ENCODE data around the gene ARRB2.

Gene ARRB2

DNA sequence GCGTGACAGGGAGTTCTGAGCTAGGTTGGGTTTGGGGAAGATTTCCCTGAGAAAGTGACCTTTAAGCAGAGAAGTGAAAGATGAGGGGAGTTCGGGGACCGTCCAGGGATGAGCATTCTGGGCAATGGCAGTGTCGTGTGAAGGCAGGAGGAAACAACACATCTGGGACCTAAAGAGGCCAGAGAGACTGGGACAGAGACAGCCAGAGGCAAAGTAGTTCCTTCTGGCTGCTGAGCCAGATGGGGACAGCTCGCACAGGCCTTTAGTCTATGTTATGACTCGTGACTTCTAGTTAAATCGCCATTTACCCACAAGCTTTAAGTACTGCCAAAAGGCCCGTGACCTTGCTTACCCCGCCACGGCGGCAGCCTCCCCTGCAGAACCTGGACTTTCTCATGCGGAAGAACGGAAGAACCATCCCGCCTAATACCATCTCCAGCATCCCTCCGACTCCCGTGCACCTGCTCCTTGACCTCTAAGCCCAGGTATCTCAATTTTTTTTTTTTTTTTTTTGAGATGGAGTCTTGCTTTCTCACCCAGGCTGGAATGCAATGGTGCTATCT, 12.3 kb downstream of the ARRB2 start:
- H3K27ac ChIP-seq: no peak overlapping the region
- DNase-seq (ENCODE audit: low read depth, low spot score): no peak

DNA sequence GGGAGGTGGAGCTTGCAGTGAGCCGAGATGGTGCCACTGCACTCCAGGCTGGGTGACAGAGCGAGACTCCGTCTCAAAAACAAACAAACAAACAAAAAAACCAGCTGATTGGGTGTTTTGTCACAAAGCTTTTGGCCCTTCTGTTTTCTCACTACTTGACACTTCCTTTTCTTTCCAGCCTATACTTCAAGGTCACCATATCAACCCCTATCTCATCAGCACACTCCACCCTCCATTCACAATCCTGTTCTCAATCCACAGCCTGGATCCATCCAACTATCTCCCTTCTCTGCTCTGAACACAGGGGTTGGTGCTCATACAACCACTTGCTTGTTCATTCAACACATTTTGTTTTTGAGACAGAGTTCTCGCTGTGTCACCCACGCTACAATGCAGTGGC, 14.2 kb downstream of the ARRB2 start:
- no peak for DNase-seq (ENCODE audit: low read depth, low spot score)
- H3K27ac ChIP-seq: no peak overlapping the region

DNA sequence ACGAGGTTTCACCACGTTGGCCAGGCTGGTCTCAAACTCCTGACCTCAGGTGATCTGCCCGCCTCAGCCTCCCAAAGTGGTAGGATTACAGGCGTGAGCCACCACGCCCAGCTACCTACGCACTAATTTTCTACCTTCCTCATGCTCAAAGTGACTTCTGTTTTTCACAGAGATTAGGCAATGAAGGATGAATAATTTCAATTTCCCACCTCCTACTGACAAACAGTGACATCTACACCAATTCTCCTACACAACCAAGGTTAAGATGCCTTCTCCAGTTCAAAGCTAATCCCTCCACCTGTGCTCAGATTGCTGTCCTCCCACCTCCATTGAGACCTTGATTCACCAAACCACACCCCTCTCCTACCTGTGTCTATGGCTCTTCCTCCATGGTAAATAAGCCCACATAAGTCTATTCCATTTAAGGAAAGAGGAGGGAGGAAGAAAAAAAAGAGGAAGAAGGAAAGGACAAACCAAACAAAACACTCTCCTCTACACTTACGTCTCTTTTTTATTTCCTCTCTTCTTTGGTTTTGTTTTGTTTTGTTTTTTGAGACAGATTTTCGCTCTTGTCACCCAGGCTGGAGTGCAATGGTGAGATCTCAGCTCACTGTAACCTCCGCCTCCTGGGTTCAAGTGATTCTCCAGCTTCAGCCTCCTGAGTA, 15.3 kb downstream of the ARRB2 start:
- H3K27ac ChIP-seq: no peak overlapping the region
- DNase-seq (ENCODE audit: low read depth, low spot score): no peak

DNA sequence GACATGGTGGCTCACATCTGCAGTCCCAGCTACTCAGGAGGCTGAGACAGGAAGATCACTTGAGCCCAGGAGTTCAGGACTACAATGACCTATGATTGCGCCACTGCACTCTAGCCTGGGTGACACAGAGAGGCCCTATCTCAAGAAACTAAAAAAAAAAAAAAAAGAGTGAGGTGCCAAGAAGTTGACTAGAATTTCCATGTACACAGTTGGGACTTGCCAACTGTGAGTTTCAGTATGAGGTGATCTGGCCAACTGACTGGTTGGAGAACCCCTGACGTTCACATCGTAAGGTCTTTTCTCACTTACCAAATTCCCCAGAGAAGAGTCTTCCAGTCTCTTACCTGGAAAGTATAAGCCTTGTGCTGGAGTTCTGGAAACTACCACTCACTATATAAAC, 17.7 kb downstream of the ARRB2 start:
- no peak for DNase-seq (ENCODE audit: low read depth, low spot score)
- H3K27ac ChIP-seq: no peak overlapping the region

DNA sequence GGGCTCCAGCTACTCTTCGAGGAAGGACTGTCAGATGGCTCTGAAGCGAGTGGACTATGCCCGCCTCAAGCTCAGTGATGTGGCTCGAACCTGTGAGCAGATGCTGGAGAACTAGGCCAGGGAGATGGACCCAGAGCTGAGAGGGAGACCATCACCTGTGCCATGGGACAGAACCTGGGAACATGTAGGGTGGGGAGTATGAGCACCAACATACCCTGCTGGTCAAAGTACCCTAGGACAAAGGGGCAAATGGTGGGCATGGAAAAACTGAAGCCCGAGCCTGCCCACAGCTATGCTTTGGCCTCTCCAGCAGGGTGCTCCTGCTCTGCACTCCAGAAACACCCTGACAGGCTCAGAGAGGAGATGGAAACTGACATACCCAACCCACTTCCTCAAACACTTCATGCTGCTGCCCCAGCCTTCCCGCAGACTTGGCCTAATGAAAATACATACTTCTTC, 22.7 kb downstream of the ARRB2 start:
- no peak for DNase-seq (ENCODE audit: low read depth, low spot score)
- no peak overlapping the region for H3K27ac ChIP-seq

DNA sequence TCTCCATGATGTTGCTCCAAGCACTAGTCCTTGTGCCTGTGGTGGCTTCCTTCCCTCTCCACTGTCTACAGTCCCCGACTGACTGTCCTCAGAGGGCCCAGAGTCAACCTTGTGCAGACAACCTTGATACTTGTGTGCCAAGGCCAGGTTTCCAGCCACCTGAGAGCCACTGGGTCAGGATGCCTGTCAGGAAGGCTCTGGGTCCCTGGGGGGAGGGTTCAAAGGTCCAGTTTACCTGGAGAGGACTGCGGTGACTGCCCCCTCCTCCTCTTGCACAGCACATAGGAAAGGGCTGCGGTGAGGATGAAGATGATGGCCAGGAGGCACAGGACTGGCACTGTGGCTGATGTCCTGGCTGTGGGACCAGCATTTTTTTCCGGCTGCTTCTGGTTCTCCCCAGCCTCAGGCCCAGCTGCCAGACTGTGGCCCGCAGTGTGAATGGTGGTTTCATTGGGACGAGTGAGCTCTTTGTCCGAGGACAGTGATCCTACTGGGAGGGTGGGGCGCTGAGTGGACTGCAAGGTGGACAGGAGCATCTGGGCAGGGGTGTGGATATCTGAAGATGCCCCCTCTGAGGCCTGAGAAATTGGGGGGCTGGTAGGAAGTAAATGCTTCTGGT, 24.5 kb downstream of the ARRB2 start:
- no peak overlapping the region for H3K27ac ChIP-seq
- DNase-seq (ENCODE audit: low read depth, low spot score): no peak

DNA sequence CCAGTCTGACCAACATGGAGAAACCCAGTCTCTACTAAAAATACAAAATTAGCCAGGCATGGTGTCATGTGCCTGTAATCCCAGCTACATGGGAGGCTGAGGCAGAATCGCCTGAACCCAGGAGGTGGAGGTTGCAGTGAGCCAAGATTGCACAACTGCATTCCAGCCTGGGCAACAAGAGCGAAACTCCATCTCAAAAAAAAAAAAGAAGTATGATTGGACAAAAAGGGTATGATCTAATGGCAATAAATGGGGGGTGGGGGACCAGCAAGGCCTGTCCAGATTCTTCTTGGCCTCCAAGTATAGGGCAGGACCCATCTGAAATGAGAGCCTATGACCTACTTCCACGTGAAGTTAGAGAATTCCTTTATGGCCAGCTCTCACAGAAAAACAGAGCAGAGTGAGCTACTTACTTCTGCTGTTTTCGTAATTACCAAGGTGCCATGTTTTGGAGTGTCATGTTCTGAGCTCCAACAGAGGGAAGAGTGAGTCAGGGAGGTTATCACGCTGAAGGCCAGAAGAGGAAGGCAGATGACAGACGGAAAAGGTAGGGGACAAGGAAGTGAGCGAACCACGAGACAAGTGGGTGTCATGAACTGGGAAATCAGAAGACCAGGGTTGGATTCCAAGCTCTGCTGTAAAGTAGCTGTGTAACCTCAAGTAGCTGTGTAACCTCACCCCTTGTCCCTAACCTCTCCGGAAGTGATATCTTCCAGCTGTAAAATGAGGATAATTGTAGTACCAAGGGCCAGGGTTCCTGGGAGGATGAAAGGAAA, 25.6 kb downstream of the ARRB2 start:
- DNase-seq (ENCODE audit: low read depth, low spot score): no peak
- H3K27ac ChIP-seq: no peak overlapping the region

DNA sequence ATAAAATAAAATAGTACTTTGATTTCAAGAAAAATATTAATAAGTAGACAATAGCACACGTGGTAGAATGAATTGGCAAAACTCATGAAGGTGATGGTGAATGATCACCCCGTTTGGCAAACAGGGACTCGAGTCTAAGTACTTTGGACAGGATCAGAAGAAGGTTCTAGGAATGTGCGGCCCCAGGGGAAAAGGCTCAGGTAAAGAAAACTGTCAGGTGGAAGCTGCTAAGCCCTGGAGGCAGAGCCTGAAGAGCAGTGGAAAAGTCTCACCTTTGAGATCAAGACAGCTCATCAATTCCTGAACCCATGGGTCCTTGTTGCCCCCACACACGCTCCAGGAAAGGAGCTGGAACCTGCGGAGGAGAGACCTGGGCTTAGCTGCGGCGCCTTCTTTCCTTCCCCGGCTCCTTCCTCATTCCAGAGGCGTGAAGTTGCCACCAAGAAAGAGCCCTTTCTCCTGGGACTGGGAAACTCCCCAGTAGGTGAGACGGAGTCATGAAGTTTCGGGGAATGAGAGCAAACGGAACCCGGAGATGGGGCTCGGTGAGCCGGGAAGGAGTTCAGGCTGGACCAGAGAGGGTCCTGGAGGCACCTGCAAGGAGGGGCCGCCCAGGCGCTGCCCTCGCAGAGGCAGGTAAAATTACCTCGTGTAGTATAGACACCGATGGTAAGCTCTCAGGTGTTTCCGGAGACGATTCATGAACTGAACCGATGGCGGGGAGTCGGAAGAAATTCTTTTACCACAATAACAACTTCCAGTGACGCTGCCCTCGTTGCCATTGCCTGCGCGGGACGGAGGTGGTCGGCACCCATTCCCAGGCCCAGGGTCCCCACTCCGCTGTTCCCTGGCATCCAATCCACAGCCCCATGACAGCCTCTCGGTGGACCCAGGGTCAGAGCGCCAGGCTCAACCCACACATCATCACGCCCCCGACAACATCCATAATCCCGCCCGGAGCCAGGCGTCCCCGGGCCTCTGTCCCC, 28.0 kb downstream of the ARRB2 start:
- peak overlapping the region; percentile 72 for H3K27ac ChIP-seq
- DNase-seq (ENCODE audit: low read depth, low spot score): peak; percentile 61

DNA sequence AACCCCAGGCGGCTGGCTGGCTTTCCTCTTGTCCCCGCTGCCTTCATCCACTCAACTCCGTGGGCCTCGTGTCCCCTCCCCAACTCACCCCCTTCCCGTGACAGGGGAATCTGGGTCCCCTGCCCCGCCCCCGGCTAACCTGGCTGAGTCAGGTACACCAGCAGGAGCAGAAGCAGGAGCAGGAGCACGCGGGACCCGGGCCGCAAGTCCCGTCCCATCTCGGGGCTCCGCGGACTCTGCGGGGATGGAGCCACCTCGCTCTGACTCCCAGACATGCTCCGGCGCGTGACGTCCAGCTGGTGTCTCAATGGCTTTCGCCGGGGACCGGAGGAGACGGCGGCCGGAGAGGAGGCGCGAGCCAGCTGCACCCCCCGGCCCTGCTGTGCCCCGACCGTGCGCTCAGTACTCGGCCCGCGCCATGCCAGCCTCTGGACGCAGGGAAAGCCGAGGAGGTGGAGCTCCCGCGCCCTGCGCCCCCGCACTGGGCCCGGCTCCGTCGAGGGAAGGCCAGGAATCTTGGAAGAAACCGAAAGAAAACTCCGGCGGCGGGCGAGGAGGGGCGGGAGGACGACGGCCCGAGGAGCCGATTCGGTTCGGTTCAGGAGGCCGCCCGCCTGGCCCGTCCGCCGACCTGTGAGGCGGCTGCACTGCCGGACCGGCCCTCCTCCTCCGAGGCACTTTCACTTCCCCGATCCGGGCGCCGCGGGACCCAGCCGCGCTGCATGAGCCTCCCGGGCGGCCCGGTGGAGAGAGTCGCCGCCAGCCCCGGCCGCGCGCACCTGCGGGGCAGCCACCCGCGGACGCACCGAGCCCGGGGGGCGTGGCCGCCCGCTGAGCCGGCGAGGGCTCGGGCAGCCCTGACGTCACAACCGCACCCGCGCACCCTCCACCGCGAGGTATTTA, 28.9 kb downstream of the ARRB2 start, which contains the start of the genes CXCL16 and ZMYND15:
CXCL16 (minus strand) TSS at position 807 of the 903 bp plus-strand sequence; CDS start at position 218, 589 bp downstream.
ZMYND15 (plus strand) TSS at position 712 of the 903 bp plus-strand sequence. CDS start 716 bp downstream, outside the sequence.
- peak within 1 kb of the TSS; percentile 72 for H3K27ac ChIP-seq
- DNase-seq (ENCODE audit: low read depth, low spot score): no peak

DNA sequence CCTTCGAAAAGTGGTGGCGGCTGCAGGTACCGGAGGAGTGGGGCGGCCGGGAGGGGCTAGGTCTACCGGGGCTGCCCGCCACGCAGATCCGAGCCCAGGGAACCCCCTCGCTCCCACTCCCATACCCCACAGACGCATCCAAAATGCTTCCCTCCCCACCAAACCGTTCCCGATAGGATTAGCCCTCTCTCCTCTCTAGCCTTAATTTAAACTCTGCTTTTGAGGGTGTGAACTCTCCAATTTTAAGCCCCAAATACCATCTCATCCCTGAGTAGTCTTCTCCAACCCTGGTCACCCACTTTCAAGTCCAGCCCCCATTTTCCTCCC, 29.6 kb downstream of the ARRB2 start:
- DNase-seq (ENCODE audit: low read depth, low spot score): no peak
- no peak overlapping the region for H3K27ac ChIP-seq

DNA sequence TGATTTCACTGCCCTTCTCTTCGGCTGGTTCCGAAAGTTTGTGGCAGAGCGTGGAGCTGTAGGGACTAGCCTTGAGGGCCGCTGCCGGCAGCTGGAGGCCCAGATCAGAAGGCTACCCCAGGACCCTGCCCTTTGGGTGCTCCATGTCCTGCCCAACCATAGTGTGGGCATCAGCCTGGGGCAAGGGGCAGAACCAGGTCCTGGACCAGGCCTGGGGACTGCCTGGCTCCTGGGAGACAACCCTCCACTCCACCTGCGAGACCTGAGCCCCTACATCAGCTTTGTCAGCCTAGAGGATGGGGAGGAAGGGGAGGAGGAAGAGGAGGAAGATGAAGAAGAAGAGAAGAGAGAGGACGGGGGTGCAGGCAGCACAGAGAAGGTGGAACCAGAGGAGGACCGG, 30.2 kb downstream of the ARRB2 start:
- no peak overlapping the region for H3K27ac ChIP-seq
- DNase-seq (ENCODE audit: low read depth, low spot score): no peak

DNA sequence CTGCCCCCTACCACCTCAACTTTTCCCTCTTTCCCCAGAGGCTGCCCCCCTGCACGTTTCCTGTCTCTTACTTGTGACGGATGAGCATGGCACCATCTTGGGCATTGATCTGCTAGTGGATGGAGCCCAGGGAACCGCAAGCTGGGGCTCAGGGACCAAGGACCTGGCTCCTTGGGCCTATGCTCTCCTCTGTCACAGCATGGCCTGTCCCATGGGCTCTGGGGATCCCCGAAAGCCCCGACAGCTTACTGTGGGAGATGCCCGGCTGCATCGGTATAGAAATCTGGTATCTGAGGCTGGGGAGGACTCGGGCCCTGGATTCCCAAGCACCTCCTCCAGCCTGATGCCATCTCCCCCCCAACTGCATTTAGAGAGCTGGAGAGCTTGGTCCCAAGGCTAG, 31.1 kb downstream of the ARRB2 start:
- DNase-seq (ENCODE audit: low read depth, low spot score): no peak
- H3K27ac ChIP-seq: no peak overlapping the region

DNA sequence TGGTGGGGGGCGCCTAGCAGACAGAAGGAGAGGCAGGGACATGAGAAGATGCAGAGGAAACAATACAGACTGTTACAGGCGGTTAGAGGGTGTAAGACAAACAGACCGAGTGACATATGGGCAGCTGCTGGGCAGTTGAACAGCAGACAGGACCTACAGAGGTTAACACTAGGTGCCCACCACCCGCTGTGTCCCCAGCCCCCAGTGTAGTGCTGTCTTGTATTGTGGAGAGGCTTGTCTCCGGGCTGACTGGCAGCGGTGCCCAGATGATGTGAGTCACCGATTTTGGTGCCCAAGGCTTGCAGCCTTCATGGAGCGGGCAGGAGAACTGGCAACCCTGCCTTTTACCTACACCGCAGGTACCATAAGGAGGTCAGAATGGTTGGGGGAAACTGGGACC, 31.7 kb downstream of the ARRB2 start:
- H3K27ac ChIP-seq: no peak overlapping the region
- DNase-seq (ENCODE audit: low read depth, low spot score): no peak

DNA sequence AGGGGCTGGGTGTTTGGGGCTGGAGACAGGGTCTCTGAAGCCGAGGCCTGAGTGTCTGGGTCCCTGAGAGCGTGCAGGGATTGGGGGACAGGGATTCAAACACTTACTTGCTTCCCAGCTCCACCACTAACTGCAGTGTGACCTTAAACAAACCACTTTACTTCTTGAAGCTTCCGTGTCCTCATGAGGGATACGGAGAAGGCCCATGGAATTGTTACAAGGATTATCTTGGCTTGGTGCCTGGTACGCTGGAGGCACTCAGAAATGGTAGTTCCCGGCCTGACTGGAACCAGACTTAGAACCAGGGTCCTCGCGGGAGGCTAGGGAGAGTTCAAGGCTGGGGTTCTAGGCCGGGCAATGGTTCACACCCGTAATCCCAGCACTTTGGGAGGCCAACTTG, 32.2 kb downstream of the ARRB2 start:
- DNase-seq (ENCODE audit: low read depth, low spot score): no peak
- H3K27ac ChIP-seq: no peak overlapping the region

DNA sequence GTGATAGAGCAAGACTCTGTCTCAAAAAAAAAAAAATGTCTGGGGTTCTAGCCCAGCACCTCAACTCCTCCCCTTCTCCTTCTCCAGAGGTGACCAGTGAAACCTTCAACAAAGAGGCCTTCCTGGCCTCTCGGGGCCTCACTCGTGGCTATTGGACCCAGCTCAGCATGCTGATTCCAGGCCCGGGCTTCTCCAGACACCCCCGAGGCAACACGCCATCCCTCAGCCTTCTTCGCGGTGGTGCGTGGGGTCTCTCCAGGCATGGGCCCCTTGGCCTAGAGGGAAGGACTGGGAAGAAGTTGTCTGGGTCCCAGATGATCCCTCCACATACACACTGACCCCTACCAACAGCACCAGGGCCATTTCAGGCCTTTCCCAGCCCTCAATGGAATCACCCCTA, 32.8 kb downstream of the ARRB2 start:
- DNase-seq (ENCODE audit: low read depth, low spot score): no peak
- H3K27ac ChIP-seq: no peak overlapping the region

DNA sequence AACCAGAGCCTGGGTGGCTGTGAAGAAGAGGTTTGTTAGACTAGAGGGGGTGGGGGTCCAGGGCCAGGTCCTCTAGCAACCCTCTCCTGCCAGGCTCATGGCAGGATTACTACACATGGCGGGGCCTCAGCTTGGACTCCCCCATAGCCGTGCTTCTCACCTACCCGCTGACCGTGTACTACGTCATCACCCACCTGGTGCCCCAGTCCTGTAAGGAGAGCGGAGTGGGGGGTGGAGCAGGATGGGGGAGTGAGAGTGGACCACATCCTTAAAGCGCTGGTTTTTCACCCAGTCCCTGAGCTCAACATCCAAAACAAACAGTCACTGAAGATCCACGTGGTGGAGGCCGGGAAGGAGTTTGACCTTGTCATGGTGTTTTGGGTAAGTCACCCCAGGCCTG, 33.5 kb downstream of the ARRB2 start:
- DNase-seq (ENCODE audit: low read depth, low spot score): no peak
- no peak overlapping the region for H3K27ac ChIP-seq

DNA sequence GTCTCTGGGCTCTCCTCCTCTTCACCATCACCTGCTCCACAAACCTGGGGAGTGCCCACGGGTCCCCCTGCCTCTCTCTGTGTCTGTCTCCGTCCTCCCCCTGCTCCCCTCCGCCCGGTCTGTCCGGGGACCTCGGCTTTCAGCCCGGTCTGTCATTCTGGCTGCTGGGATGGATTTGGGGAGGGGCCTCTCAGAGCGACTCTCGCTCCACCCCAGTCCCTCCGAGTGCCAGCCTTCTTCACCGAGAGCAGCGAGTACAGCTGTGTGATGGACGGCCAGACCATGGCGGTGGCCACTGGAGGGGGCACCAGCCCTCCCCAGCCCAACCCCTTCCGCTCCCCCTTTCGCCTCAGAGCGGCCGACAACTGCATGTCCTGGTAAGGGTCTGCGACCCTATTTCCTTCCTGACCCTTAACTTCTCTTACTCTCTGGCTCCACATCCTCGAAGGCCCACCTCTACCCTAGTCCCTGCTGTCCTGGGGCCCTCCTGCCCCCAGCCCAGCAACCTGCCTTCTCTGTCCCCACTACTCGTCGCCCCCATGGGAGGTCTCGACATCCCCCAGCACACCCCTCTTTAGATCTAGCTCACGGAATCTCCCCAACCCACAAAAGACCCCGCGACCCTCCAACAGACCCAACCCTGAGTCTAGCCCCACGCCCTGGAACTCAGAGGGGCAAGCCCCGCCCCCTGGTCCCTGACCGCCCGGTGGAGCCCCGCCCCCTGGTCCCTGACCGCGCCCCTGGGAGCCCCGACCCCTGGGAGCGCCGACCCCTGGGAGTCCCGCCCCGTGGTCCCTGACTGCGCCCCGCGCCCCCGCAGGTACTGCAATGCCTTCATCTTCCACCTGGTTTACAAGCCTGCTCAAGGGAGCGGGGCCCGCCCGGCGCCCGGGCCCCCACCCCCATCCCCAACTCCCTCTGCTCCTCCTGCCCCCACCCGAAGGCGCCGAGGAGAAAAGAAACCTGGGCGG, 34.9 kb downstream of the ARRB2 start:
- H3K27ac ChIP-seq: no peak overlapping the region
- no peak for DNase-seq (ENCODE audit: low read depth, low spot score)

DNA sequence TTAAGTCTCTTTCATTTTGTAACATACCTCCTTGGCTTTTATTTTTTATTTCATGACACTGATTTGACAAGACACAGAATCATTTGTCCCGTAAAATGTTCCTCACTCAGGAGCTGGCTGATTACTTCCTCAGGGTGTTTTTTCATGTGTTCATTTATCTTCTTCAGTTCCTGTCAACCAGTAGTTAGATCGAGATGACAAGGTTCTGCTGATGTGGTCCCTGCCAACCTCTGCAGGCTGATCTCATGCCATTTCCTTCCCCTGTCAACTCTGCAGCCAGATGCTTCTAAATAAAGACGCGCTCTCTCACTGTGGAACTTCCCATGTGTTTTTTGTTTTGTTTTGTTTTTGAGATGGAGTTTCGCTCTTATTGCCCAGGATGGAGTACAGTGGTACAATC, 37.4 kb downstream of the ARRB2 start:
- no peak for DNase-seq (ENCODE audit: low read depth, low spot score)
- H3K27ac ChIP-seq: no peak overlapping the region

Measured in epithelial cell of prostate (primary cell).